Caco-2 (cell line): ENCODE data around the gene MTAP. TPM values are rescaled to one million over a fixed set of nuclear protein-coding genes. Genes with fewer than 3 reads are reported as not detected.

ENCODE experiments used
- BruUV-seq: library from RNA; stranded (reverse); fragments of 400-500 nt; replicated peaks from 2 replicates; lab custom pipeline; 2021; lab: Mats Ljungman, UMichigan
- CTCF ChIA-PET: fragments of 300-600 bp; sonication (Branson Sonifier 250); formaldehyde crosslinking; loops from one replicate; lab custom pipeline; 2022; ENCODE audit warnings: antibody characterized with exemption; lab: Charles Lee
- POLR2A ChIA-PET: fragments of 300-600 bp; sonication (Branson Sonifier 250); formaldehyde crosslinking; loops from one replicate; lab custom pipeline; 2022; ENCODE audit warnings: antibody characterized with exemption; lab: Charles Lee
- DNase-seq, 2 experiments: peaks; one replicate each; pipeline versions ENCODE4 v3.0.0 to v3.0.0-alpha.2; 2020 to 2022
- H3K27me3 ChIP-seq: replicated peaks from 2 replicates; pipeline ENCODE4 v1.6.0; 2011; ENCODE audit warnings: low read length; ENCODE audit not compliant: control insufficient read depth, insufficient read depth
- H3K36me3 ChIP-seq: 2 replicates; pipeline ENCODE4 v1.5.1; 2011; ENCODE audit warnings: low read length; ENCODE audit not compliant: control insufficient read depth, insufficient read depth
- H3K4me1 ChIP-seq: fragments of 250-450 bp; sonication (Bioruptor Pico); 2 replicates; pipeline ENCODE4 v1.5.1; 2020; ENCODE audit warnings: mild to moderate bottlenecking
- H3K4me3 ChIP-seq: 2 replicates; pipeline ENCODE4 v1.5.1; 2011; ENCODE audit warnings: low read depth, mild to moderate bottlenecking, control low read depth, low read length
- H3K9me3 ChIP-seq: fragments of 250-450 bp; sonication (Bioruptor Pico); 2 replicates; pipeline ENCODE4 v1.5.1; 2020; ENCODE audit warnings: mild to moderate bottlenecking, moderate library complexity
- H3K27ac Mint-ChIP-seq: one replicate; pipeline ENCODE4 v1.8.0; 2022; ENCODE audit warnings: mixed read lengths; ENCODE audit not compliant: unreplicated experiment
- H3K27me3 Mint-ChIP-seq: one replicate; pipeline ENCODE4 v1.8.0; 2022; ENCODE audit warnings: mixed read lengths; ENCODE audit not compliant: insufficient read depth, unreplicated experiment
- H3K36me3 Mint-ChIP-seq: one replicate; pipeline ENCODE4 v1.8.0; 2022; ENCODE audit warnings: mild to moderate bottlenecking, mixed read lengths; ENCODE audit not compliant: insufficient read depth, unreplicated experiment
- H3K4me1 Mint-ChIP-seq: one replicate; pipeline ENCODE4 v1.8.0; 2022; ENCODE audit warnings: low read depth, mixed read lengths; ENCODE audit not compliant: unreplicated experiment
- H3K4me3 Mint-ChIP-seq: one replicate; pipeline ENCODE4 v1.8.0; 2022; ENCODE audit warnings: mild to moderate bottlenecking, moderate library complexity, mixed read lengths; ENCODE audit not compliant: unreplicated experiment
- H3K9me3 Mint-ChIP-seq: one replicate; pipeline ENCODE4 v1.8.0; 2022; ENCODE audit warnings: mixed read lengths; ENCODE audit not compliant: unreplicated experiment
- CTCF ChIP-seq, 2 experiments: fragments of 200-600 bp in 1 of 2; IDR thresholded peaks; 1 replicate in 1 of 2; 2 replicates in 1 of 2; pipeline versions ENCODE4 v1.5.1 to v1.8.0; 2011 to 2022; ENCODE audit warnings: antibody characterized with exemption in 1 of 2, control low read depth in 1 of 2, inconsistent platforms in 1 of 2, low read depth in 1 of 2, low read length in 1 of 2, mild to moderate bottlenecking in 1 of 2, moderate library complexity in 1 of 2; ENCODE audit not compliant: insufficient read depth in 1 of 2, severe bottlenecking in 1 of 2, unreplicated experiment in 1 of 2
- intact Hi-C: fragments of 100-400 bp; cut with micrococcal nuclease; formaldehyde crosslinking; loops from one replicate; pipeline ENCODE4 v1.10.0; 2022; ENCODE audit not compliant: unreplicated experiment
- total RNA-seq: library from RNA; stranded (reverse); gene quantifications from 2 replicates; pipeline ENCODE4 v1.2.3, GENCODE V29; 2022

The MTAP gene
- total RNA-seq, 1 experiment from 2014 or later, result 53.3 TPM

- Mint-ChIP-seq H3K36me3 (peaks cover 5% of the 10 kb centered on the region), H3K27me3 (no peaks in the 10 kb centered on the region), H3K4me3 (no peak overlapping the region), H3K4me1 (no peaks in the 10 kb centered on the region), H3K27ac (no peak overlapping the region), H3K9me3 (no peaks in the 10 kb centered on the region)
- no peaks in the 10 kb centered on the region for H3K27me3 ChIP-seq
- BruUV-seq, result no TSS peak
- CTCF ChIA-PET, result no interaction called here
- POLR2A ChIA-PET, result no interaction called here
- no peaks in the 10 kb centered on the region for H3K4me1 ChIP-seq
- no peaks in the 10 kb centered on the region for H3K9me3 ChIP-seq
- no peak for DNase-seq
- no peaks in the 10 kb centered on the region for H3K36me3 ChIP-seq
- no peak for TF ChIP-seq CTCF (IDR thresholded peaks at IDR 0.05; ENCODE audit: insufficient read depth in 1 of 2, low read depth in 1 of 2, low read length in 1 of 2, severe bottlenecking in 1 of 2, unreplicated experiment in 1 of 2)
- intact Hi-C loops, result loop anchor here (10.0 kb wide), 1 partner anchor 92 kb away; no protein-coding TSS in a partner anchor
- H3K4me3 ChIP-seq, result no peak overlapping the region
Measured at GRCh38 chr9:21967169-21967568, 164.7 kb downstream of the MTAP start.

GRCh38 chr9:21967702-21968101, 165.3 kb downstream of the MTAP start:
- H3K27me3 ChIP-seq, result no peaks in the 10 kb centered on the region
- intact Hi-C loops, result loop anchor here (10.0 kb wide), 1 partner anchor 93 kb away; no protein-coding TSS in a partner anchor
- POLR2A ChIA-PET, result no interaction called here
- no peaks in the 10 kb centered on the region for H3K9me3 ChIP-seq
- CTCF ChIA-PET, result interaction anchor here (0.6 kb wide), 1 partner anchor 112 kb away, joined by 3 read pairs; no protein-coding TSS in a partner anchor
- H3K36me3 ChIP-seq, result no peaks in the 10 kb centered on the region
- H3K4me3 Mint-ChIP-seq, result no peak overlapping the region
- no peaks in the 10 kb centered on the region for H3K27me3 Mint-ChIP-seq
- BruUV-seq, result no TSS peak
- H3K4me3 ChIP-seq, result no peak overlapping the region
- H3K36me3 Mint-ChIP-seq, result peaks cover 5% of the 10 kb centered on the region
- no peak overlapping the region for H3K27ac Mint-ChIP-seq
- H3K4me1 ChIP-seq, result no peaks in the 10 kb centered on the region
- TF ChIP-seq CTCF (IDR thresholded peaks at IDR 0.05; ENCODE audit: insufficient read depth in 1 of 2, low read depth in 1 of 2, low read length in 1 of 2, severe bottlenecking in 1 of 2, unreplicated experiment in 1 of 2), result no peak
- no peak for DNase-seq
- no peaks in the 10 kb centered on the region for H3K9me3 Mint-ChIP-seq
- no peaks in the 10 kb centered on the region for H3K4me1 Mint-ChIP-seq

GRCh38 chr9:21968331-21969010, 166.0 kb downstream of the MTAP start:
- BruUV-seq, result no TSS peak
- peaks cover 5% of the 10 kb centered on the region for H3K36me3 Mint-ChIP-seq
- Histone ChIP-seq H3K4me1 (no peaks in the 10 kb centered on the region), H3K9me3 (no peaks in the 10 kb centered on the region), H3K4me3 (no peak overlapping the region), H3K36me3 (no peaks in the 10 kb centered on the region), H3K27me3 (no peaks in the 10 kb centered on the region)
- H3K4me1 Mint-ChIP-seq, result no peaks in the 10 kb centered on the region
- no peak for DNase-seq
- no peak overlapping the region for H3K27ac Mint-ChIP-seq
- H3K4me3 Mint-ChIP-seq, result no peak overlapping the region
- ChIA-PET POLR2A (no interaction called here), CTCF (no interaction called here)
- no peaks in the 10 kb centered on the region for H3K27me3 Mint-ChIP-seq
- TF ChIP-seq CTCF (IDR thresholded peaks at IDR 0.05; ENCODE audit: insufficient read depth in 1 of 2, low read depth in 1 of 2, low read length in 1 of 2, severe bottlenecking in 1 of 2, unreplicated experiment in 1 of 2), result no peak
- no peaks in the 10 kb centered on the region for H3K9me3 Mint-ChIP-seq
- intact Hi-C loops, result loop anchor here (10.0 kb wide), 1 partner anchor 94 kb away; no protein-coding TSS in a partner anchor
